ENCODE measurements around the gene PPP1R3G.
"Not testable (repeated sequence)": the region's sequence is repeated elsewhere in the genome, so short reads cannot be mapped to it uniquely, and the experiment has no call there.

Gene PPP1R3G

GRCh38 chr6:5059036-5059896 is 25.9 kb upstream of the PPP1R3G start:
- no peak for DNase-seq
- Mint-ChIP-seq H3K9me3 (no peaks in the 10 kb centered on the region), H3K4me3 (no peak overlapping the region), H3K27ac (no peak overlapping the region), H3K36me3 (ENCODE audit: low read depth) (no peaks in the 10 kb centered on the region), H3K4me1 (ENCODE audit: low read depth) (no peaks in the 10 kb centered on the region), H3K27me3 (no peaks in the 10 kb centered on the region)

DNA sequence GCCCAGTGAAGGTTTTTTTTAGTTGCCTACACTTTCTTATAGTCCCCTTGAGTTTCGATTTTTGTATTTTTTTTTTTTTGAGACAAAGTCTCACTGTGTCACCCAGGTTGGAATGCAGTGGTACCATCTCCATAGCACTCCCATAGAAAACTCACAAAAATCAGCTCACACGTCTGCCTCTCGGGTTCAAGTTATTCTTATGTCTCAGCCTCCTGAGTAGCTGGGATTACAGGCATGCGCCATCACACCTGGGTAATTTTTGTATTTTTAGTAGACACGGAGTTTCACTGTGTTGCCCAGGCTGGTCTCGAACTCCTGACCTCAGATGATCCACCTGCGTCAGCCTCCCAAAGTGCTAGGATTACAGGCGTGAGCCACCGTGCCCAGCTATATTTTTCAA is 24.7 kb upstream of the PPP1R3G start:
- not testable (repeated sequence) for DNase-seq; H3K27ac Mint-ChIP-seq; H3K9me3 Mint-ChIP-seq; H3K4me1 Mint-ChIP-seq (ENCODE audit: low read depth); H3K36me3 Mint-ChIP-seq (ENCODE audit: low read depth); H3K4me3 Mint-ChIP-seq; H3K27me3 Mint-ChIP-seq

DNA sequence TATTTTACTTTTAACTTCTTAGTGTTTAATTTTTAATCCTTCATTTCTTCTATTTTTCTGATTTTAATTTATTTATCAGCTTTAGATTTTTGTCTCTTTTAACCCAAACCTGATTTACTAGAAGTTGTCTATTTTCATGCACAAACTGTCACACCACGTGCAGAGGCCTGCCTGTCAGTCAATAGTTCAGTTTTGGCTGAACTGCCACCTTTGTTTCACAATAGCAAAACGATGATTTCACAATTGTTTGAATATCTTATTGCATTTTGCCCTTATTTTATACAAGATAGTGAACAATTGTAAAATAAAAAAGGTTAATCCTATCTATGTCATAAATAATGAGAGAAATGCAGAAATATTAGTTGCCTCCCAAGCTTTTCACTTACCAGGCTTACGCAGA is 24.0 kb upstream of the PPP1R3G start:
- Mint-ChIP-seq H3K4me3 (no peak overlapping the region), H3K27ac (no peak overlapping the region), H3K9me3 (no peaks in the 10 kb centered on the region), H3K4me1 (ENCODE audit: low read depth) (no peaks in the 10 kb centered on the region), H3K27me3 (no peaks in the 10 kb centered on the region), H3K36me3 (ENCODE audit: low read depth) (no peaks in the 10 kb centered on the region)
- no peak for DNase-seq

DNA sequence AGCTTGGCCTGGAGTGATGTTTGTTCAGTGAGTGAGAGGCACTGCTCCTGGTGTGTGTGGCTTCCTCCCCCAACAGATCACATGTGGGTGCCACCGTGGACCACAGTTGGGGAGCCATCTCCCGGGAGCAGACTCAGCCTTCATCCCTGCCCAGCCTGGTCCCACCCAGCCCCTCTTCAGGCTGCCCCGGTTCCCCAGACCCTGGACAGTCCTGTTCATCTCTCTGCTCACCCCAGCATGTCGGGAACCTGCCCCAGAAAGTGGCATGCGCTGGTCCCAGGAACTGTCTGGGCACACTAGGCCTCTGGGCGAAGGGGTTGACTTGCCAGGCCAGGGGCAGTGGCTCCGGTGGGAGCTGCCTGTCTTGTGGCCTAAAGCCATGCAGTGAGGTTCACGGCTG is 21.5 kb upstream of the PPP1R3G start:
- Mint-ChIP-seq H3K36me3 (ENCODE audit: low read depth) (no peaks in the 10 kb centered on the region), H3K27me3 (no peaks in the 10 kb centered on the region), H3K27ac (no peak overlapping the region), H3K4me3 (no peak overlapping the region), H3K4me1 (ENCODE audit: low read depth) (no peaks in the 10 kb centered on the region), H3K9me3 (peaks cover 6% of the 10 kb centered on the region)
- DNase-seq: no peak

DNA sequence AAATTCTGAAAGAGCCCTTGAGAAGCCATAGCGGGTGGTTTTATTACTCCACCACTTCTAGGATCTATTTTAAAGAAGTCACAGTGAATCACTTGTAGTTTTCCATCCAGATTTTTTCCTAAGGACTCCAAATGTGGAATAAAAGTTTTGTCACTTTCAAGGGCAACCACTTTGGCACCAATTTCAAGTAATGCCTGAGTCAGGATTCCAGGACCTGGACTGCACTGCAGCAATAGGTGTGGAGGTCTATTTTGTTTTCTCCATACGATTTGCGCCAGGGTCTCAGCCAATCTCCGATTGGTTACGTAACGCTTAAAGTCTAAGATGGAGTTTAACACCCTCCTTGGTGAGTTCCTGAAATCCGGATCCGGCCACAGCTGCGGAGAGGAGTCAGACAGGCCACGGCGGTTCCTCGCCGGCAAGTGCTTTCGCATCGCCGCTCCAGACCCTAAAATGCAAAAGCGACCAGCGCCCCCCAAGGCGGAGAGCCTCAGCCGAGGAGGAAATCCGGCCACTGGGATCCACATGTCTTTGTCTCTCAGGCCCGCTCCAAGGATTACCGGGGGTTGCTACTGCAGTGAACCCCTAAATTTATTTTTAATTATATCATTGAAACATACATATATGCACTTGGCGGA is 18.6 kb upstream of the PPP1R3G start:
- no peak overlapping the region for H3K27ac Mint-ChIP-seq
- no peak overlapping the region for H3K4me3 Mint-ChIP-seq
- no peak for DNase-seq
- no peaks in the 10 kb centered on the region for H3K36me3 Mint-ChIP-seq (ENCODE audit: low read depth)
- H3K4me1 Mint-ChIP-seq (ENCODE audit: low read depth): no peaks in the 10 kb centered on the region
- H3K9me3 Mint-ChIP-seq: peaks cover 6% of the 10 kb centered on the region
- H3K27me3 Mint-ChIP-seq: peaks cover under 1% of the 10 kb centered on the region

DNA sequence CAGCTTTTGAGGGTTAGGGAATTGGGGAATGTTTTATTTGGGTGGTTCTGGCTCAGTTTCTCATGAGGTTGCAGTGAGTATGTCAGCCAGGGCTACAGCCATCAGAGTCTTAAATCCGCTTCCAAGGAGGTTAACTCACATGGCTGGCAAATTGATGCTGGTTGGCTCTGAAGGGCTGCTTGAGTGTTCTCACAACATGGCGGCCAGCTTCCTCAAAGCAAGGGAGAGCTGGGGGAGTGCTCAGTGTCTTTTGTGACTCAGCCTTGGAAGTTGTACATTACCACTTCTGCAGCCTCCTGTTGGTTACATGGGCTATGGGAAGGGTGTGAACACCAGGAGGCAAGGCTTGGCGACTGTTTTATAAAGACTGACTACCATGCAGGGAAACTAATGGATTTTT is 17.8 kb upstream of the PPP1R3G start:
- H3K4me1 Mint-ChIP-seq (ENCODE audit: low read depth): peaks cover 4% of the 10 kb centered on the region
- H3K4me3 Mint-ChIP-seq: no peak overlapping the region
- H3K36me3 Mint-ChIP-seq (ENCODE audit: low read depth): no peaks in the 10 kb centered on the region
- no peak overlapping the region for H3K27ac Mint-ChIP-seq
- H3K9me3 Mint-ChIP-seq: peaks cover 6% of the 10 kb centered on the region
- DNase-seq: no peak
- peaks cover 5% of the 10 kb centered on the region for H3K27me3 Mint-ChIP-seq

DNA sequence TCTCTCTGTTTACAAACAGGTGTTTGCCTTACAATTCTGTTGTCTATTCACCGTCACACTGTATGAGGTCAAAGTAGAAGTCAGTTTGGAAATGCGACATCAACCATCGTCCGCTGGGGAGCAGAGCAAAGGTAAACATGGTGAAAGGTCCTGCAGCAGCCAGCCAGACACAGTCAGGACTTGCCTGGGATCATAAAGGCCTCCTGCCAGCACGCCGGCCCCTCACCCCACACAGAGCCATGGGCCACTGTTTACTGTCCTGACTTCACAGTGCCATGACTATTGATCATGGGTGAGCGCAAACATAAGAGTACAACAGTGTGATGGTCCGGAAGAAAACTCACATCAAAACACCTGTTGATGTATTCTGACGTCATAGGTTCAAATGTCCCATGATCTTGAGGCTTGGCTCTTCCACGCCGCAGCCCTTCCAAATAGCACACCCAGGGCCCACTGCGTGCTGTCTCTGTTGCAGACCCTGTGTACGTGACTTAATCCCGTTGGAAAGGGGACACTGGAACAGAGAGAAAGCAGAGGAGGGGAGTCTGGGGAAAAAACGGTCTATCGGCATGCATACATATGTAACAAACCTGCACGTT is 16.9 kb upstream of the PPP1R3G start:
- no peak for DNase-seq
- Mint-ChIP-seq H3K36me3 (ENCODE audit: low read depth) (no peaks in the 10 kb centered on the region), H3K4me3 (no peak overlapping the region), H3K4me1 (ENCODE audit: low read depth) (peaks cover 9% of the 10 kb centered on the region), H3K27ac (no peak overlapping the region), H3K27me3 (peaks cover 5% of the 10 kb centered on the region), H3K9me3 (peaks cover 6% of the 10 kb centered on the region)

DNA sequence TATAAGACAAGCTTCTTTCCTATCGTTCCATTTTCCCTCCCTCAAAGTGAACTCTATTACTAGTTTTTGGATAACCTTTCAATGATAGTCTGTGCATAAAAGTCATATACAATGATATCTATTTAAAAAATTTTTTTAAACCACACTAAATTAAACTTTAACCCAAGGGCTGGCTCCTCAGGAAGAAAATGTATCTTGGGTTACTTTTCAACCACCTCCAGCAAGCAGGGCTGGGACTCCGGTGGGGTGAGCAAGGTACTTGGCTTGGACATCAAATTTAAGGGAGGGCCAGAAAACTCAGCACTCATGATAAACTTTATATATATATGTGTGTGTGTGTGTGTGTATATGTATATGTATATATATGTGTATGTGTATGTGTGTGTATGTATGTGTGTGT is 13.9 kb upstream of the PPP1R3G start:
- Mint-ChIP-seq H3K4me3 (no peak overlapping the region), H3K27ac (no peak overlapping the region), H3K36me3 (ENCODE audit: low read depth) (no peaks in the 10 kb centered on the region), H3K4me1 (ENCODE audit: low read depth) (peaks cover 9% of the 10 kb centered on the region), H3K9me3 (peaks cover 6% of the 10 kb centered on the region), H3K27me3 (peaks cover 17% of the 10 kb centered on the region)
- no peak for DNase-seq

GRCh38 chr6:5072440-5072839 is 12.7 kb upstream of the PPP1R3G start:
- no peak for DNase-seq
- no peaks in the 10 kb centered on the region for H3K36me3 Mint-ChIP-seq (ENCODE audit: low read depth)

GRCh38 chr6:5073992-5074391 is 11.1 kb upstream of the PPP1R3G start:
- no peak for DNase-seq
- Mint-ChIP-seq H3K4me3 (no peak overlapping the region), H3K36me3 (ENCODE audit: low read depth) (no peaks in the 10 kb centered on the region), H3K27ac (no peak overlapping the region), H3K4me1 (ENCODE audit: low read depth) (peaks cover 9% of the 10 kb centered on the region), H3K27me3 (peaks cover 25% of the 10 kb centered on the region), H3K9me3 (no peaks in the 10 kb centered on the region)

More at GRCh38 chr6:5072440-5072839, 12.7 kb upstream of the PPP1R3G start:
- H3K4me3 Mint-ChIP-seq: no peak overlapping the region
- H3K27ac Mint-ChIP-seq: no peak overlapping the region
- H3K27me3 Mint-ChIP-seq: peaks cover 25% of the 10 kb centered on the region
- H3K9me3 Mint-ChIP-seq: peaks cover 1% of the 10 kb centered on the region
- peaks cover 9% of the 10 kb centered on the region for H3K4me1 Mint-ChIP-seq (ENCODE audit: low read depth)

DNA sequence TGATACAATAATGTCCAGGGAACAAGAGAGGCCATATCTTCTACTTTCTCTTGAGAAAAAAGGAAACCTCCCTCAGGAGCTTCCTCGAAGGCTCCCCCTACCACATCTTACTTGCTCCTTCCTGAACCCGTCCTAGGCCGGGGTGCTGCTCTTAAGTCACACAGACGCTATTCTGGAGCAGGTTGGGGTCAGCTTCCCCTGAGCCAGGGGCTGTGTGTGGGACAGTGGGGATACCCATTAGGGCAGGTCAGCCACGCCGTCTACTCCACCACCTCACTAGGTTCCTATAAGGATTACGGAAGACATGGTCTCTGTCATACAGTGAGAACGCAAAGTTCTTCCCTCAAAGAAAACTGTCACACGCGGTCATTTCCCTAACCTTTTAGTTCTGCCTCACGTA is 8.2 kb upstream of the PPP1R3G start:
- no peaks in the 10 kb centered on the region for H3K9me3 Mint-ChIP-seq
- peaks cover 7% of the 10 kb centered on the region for H3K4me1 Mint-ChIP-seq (ENCODE audit: low read depth)
- no peaks in the 10 kb centered on the region for H3K36me3 Mint-ChIP-seq (ENCODE audit: low read depth)
- DNase-seq: no peak
- no peak overlapping the region for H3K27ac Mint-ChIP-seq
- H3K27me3 Mint-ChIP-seq: peaks cover 36% of the 10 kb centered on the region
- no peak overlapping the region for H3K4me3 Mint-ChIP-seq

DNA sequence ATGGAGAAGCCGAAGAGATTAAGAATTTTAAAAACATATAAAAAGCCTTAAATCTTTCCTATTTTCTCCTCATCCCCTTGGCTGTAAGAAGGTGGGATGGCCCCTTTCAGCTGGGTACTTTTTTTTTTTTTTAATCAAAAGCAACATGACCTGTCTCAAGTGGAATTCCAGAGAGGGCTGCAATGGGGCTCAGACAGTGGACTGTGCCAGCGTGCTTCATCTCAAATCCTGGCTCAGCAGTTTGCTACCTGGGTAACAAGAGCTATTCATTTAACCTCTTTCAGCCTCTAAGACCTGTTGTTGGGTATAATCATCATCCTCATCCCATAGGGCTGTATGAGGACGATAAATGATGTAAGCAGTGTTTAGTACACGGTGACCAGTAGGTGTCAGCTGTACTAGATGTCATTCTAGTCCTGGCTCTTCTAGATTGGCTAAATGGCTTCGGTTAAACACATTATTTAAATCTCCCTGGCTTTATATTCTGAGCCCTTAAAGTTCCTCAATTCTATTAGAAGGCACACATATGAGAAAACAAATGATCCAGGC is 6.9 kb upstream of the PPP1R3G start:
- Mint-ChIP-seq H3K4me3 (no peak overlapping the region), H3K4me1 (ENCODE audit: low read depth) (no peaks in the 10 kb centered on the region), H3K27ac (no peak overlapping the region), H3K27me3 (peaks cover 48% of the 10 kb centered on the region), H3K36me3 (ENCODE audit: low read depth) (no peaks in the 10 kb centered on the region), H3K9me3 (no peaks in the 10 kb centered on the region)
- no peak for DNase-seq

DNA sequence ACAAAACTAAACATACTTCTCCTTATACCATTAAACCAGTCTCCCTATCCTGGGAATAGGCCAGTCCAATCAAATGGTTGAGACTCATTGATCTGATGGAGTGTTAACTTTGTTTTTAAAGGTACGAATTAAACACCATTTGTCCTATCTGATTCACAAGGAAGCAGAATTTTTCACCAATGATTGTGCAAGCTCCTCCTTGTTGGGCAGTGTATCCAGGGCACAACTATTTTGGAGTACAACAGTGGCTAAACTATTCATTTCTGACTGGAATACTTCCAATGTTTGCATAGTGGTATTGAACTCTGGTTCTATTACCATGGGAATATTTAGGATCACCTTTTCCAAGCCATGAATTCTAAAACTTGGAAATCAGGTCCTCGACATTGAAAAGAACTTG is 5.4 kb upstream of the PPP1R3G start:
- H3K36me3 Mint-ChIP-seq (ENCODE audit: low read depth): no peaks in the 10 kb centered on the region
- peaks cover 55% of the 10 kb centered on the region for H3K27me3 Mint-ChIP-seq
- no peak overlapping the region for H3K4me3 Mint-ChIP-seq
- no peak overlapping the region for H3K27ac Mint-ChIP-seq
- H3K9me3 Mint-ChIP-seq: no peaks in the 10 kb centered on the region
- DNase-seq: no peak
- peaks cover 3% of the 10 kb centered on the region for H3K4me1 Mint-ChIP-seq (ENCODE audit: low read depth)

DNA sequence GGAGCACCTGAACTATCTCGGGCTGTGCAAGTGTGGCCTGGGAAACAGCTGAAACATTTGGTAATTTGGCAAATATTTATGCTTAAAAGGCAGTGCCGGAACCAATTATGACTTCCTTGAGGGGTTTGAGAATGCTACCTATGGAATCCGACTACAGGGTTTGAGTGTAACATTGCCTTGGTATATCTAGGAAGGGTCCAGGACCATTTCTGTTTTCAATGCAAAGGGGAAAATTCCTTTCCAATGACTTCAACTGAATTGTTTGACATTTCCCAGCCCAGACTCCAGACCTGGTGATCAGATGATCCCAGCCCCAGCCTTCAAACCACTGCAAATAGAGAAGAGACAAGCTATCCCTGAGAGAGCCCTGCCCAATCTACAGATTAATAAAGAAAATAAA is 4.6 kb upstream of the PPP1R3G start:
- no peak overlapping the region for H3K27ac Mint-ChIP-seq

DNA sequence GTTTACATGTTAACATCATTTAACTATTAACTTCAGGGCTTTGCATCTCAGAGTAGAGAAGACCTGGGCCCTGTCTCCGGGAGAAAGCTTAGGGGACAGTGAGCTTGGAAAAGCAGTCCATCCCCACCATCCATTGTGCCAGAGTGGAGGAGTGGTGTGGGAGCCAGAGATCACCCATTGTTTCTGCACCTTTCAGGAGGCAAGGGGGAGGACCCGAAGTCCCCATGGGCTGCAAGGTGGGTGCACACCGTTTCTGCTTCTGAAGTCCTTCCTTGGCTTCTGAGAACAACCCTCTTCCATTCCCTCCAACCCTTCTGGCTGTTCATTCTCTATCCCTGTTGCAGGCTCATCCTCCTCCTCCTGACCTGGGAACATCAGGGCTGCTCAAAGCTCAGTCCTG is 4.0 kb upstream of the PPP1R3G start:
- no peaks in the 10 kb centered on the region for H3K36me3 Mint-ChIP-seq (ENCODE audit: low read depth)
- H3K4me3 Mint-ChIP-seq: no peak overlapping the region
- H3K4me1 Mint-ChIP-seq (ENCODE audit: low read depth): peaks cover 6% of the 10 kb centered on the region
- no peaks in the 10 kb centered on the region for H3K9me3 Mint-ChIP-seq
- DNase-seq: no peak
- no peak overlapping the region for H3K27ac Mint-ChIP-seq
- peaks cover 52% of the 10 kb centered on the region for H3K27me3 Mint-ChIP-seq

More for the DNA sequence above, 4.6 kb upstream of the PPP1R3G start:
- Mint-ChIP-seq H3K36me3 (ENCODE audit: low read depth) (no peaks in the 10 kb centered on the region), H3K4me3 (no peak overlapping the region), H3K27me3 (peaks cover 50% of the 10 kb centered on the region), H3K4me1 (ENCODE audit: low read depth) (peaks cover 4% of the 10 kb centered on the region), H3K9me3 (no peaks in the 10 kb centered on the region)
- DNase-seq: no peak
